A549 (cell line): Measurements from ENCODE around the gene ZNF618. TPM values are rescaled to one million over a fixed set of nuclear protein-coding genes. Genes with fewer than 3 reads are reported as not detected.

Experiments used
- ATAC-seq, 2 experiments: fragments of 200-7000 bp in 1 of 2; fragments of >200 bp in 1 of 2; cut with Nextera tagmentation in 1 of 2; cut with Tn5 transposase in 1 of 2; 3 replicates each; pipeline versions ENCODE4 v1.8.0 to v1.9.1; 2018 to 2020; ENCODE audit warnings: mild to moderate bottlenecking in 1 of 2, moderate library complexity in 1 of 2
- CTCF ChIA-PET: fragments of 300-600 bp; sonication (Branson Sonifier 250); formaldehyde crosslinking; extraction: SDS; loops from one replicate; lab custom pipeline; 2021; ENCODE audit warnings: antibody characterized with exemption, inconsistent platforms; lab: Yijun Ruan, JAX
- POLR2A ChIA-PET: fragments of 350-600 bp; formaldehyde crosslinking; extraction: SDS; loops from one replicate; lab custom pipeline; 2021; ENCODE audit warnings: antibody characterized with exemption, inconsistent platforms; lab: Yijun Ruan, JAX
- DNase-seq, 2 experiments: peaks; one replicate each; pipeline versions ENCODE4 v3.0.0 to v3.0.0-alpha.2; 2011 to 2016; ENCODE audit warnings: low read depth in 1 of 2, low spot score in 1 of 2
- FAIRE-seq: peaks from 2 replicates; lab custom pipeline; 2011; peaks lifted over from hg19 to GRCh38; lab: Jason Lieb, UNC
- H3K27ac ChIP-seq, 2 experiments: fragments of >200 bp; sonication (Bioruptor Twin); formaldehyde crosslinking; 3 replicates each; pipeline ENCODE4 v1.5.1; 2016 to 2017
- H3K4me1 ChIP-seq: fragments of >200 bp; sonication (Bioruptor Twin); formaldehyde crosslinking; 3 replicates; pipeline ENCODE4 v1.6.1; 2016
- H3K4me2 ChIP-seq: fragments of >200 bp; sonication (Bioruptor Twin); formaldehyde crosslinking; 3 replicates; pipeline ENCODE4 v1.6.1; 2016
- H3K4me3 ChIP-seq: fragments of >200 bp; sonication (Bioruptor Twin); formaldehyde crosslinking; 3 replicates; pipeline ENCODE4 v1.5.1; 2016
- H3K9me3 ChIP-seq: fragments of >200 bp; sonication (Bioruptor Twin); formaldehyde crosslinking; 3 replicates; pipeline ENCODE4 v1.6.1; 2016
- CHD2 ChIP-seq: fragments of 150-350 bp; IDR thresholded peaks from 2 replicates; pipeline ENCODE4 v1.6.1; 2014; ENCODE audit warnings: low read length; ENCODE audit not compliant: partially characterized antibody
- EHF ChIP-seq: fragments of 250-450 bp; sonication (Bioruptor Pico); IDR thresholded peaks from 2 replicates; pipeline ENCODE4 v1.5.0; 2020; ENCODE audit warnings: mild to moderate bottlenecking
- FOSB ChIP-seq: fragments of 250-450 bp; sonication (Bioruptor Pico); IDR thresholded peaks from 2 replicates; pipeline ENCODE4 v1.5.0; 2020; ENCODE audit warnings: mild to moderate bottlenecking, moderate library complexity
- FOXS1 ChIP-seq: fragments of 250-450 bp; sonication (Bioruptor Pico); IDR thresholded peaks from 2 replicates; pipeline ENCODE4 v1.5.0; 2020; ENCODE audit warnings: mild to moderate bottlenecking, moderate library complexity
- JUN ChIP-seq, 2 experiments: fragments of >200 bp; sonication (Bioruptor Twin); formaldehyde crosslinking; IDR thresholded peaks; 2 replicates in 1 of 2; 3 replicates in 1 of 2; pipeline ENCODE4 v1.6.1; 2016 to 2017
- MAFK ChIP-seq: fragments of 450-650 bp; IDR thresholded peaks from 2 replicates; pipeline ENCODE4 v1.6.1; 2014; ENCODE audit not compliant: partially characterized antibody
- MAZ ChIP-seq: fragments of 150-350 bp; IDR thresholded peaks from 2 replicates; pipeline ENCODE4 v1.6.1; 2014; ENCODE audit warnings: antibody characterized with exemption, low read depth, low read length, borderline replicate concordance
- MYC ChIP-seq: IDR thresholded peaks from 2 replicates; pipeline ENCODE4 v1.6.1; 2012; ENCODE audit warnings: mild to moderate bottlenecking, inconsistent platforms, low read length, improper control_type of control experiment, borderline replicate concordance
- NFE2L2 ChIP-seq: fragments of 150-350 bp; conservative IDR thresholded peaks from 2 replicates; pipeline ENCODE4 v1.6.1; 2014; ENCODE audit warnings: low read length
- NR3C1 ChIP-seq: fragments of >200 bp; sonication (Bioruptor Twin); formaldehyde crosslinking; IDR thresholded peaks from 3 replicates; pipeline ENCODE4 v1.6.1; 2017
- RARB ChIP-seq: fragments of 250-450 bp; sonication (Bioruptor Pico); IDR thresholded peaks from 2 replicates; pipeline ENCODE4 v1.8.0; 2021; ENCODE audit warnings: mild to moderate bottlenecking, moderate library complexity
- RCOR1 ChIP-seq: fragments of 150-350 bp; IDR thresholded peaks from 2 replicates; pipeline ENCODE4 v1.6.1; 2014; ENCODE audit warnings: antibody characterized with exemption, low read length, low read depth
- RFX5 ChIP-seq: fragments of 450-650 bp; IDR thresholded peaks from 2 replicates; pipeline ENCODE4 v1.7.1; 2014; ENCODE audit warnings: antibody characterized with exemption, mild to moderate bottlenecking, moderate library complexity
- SREBF2 ChIP-seq: fragments of 450-650 bp; IDR thresholded peaks from 2 replicates; pipeline ENCODE4 v1.6.1; 2014; ENCODE audit warnings: mild to moderate bottlenecking, moderate library complexity
- ZFP36 ChIP-seq: fragments of 450-650 bp; IDR thresholded peaks from 2 replicates; pipeline ENCODE4 v1.6.1; 2014; ENCODE audit warnings: borderline replicate concordance; ENCODE audit not compliant: partially characterized antibody
- ZNF302 ChIP-seq: fragments of 250-450 bp; sonication (Bioruptor Pico); IDR thresholded peaks from 2 replicates; pipeline ENCODE4 v1.9.0; 2021; ENCODE audit warnings: inconsistent platforms, mild to moderate bottlenecking, moderate library complexity
- ZSCAN20 ChIP-seq: fragments of 250-450 bp; sonication (Bioruptor Pico); IDR thresholded peaks from 2 replicates; pipeline ENCODE4 v1.8.0; 2022; ENCODE audit warnings: mild to moderate bottlenecking, moderate library complexity
- WGBS: methylation state at CpG from one replicate; pipeline ENCODE4 v1.1.6; 2017; ENCODE audit errors: missing lambda C conversion rate; 5-methylcytosine and 5-hydroxymethylcytosine counted together
- polyA plus RNA-seq, 4 experiments: library from polyadenylated mRNA; depleted of rRNA in 3 of 4; stranded (reverse); fragments of >200 nt; fragmentation: RNase III in 1 of 4; extraction: RNeasy Plus Mini Kit Qiagen cat#74134 plus additional on column Dnase treatment in 1 of 4; gene quantifications; 2 replicates in 3 of 4; 3 replicates in 1 of 4; pipeline ENCODE4 v1.2.3, GENCODE V29; 2011 to 2017
- TF ChIP-seq, protein P1 (sequence below): fragments of 150-350 bp; IDR thresholded peaks from 2 replicates; pipeline ENCODE4 v1.6.1; 2014; ENCODE audit warnings: low read depth, mild to moderate bottlenecking, low read length
- TF ChIP-seq, protein P2 (sequence below): fragments of 250-450 bp; sonication (Bioruptor Pico); IDR thresholded peaks from 2 replicates; pipeline ENCODE4 v1.5.0; 2021; ENCODE audit warnings: mild to moderate bottlenecking, moderate library complexity, borderline replicate concordance

The ZNF618 gene
- polyA plus RNA-seq, 2 of the 4 experiments (the other 2 are of a cell fraction) = 9.0 to 10.0 TPM

DNA sequence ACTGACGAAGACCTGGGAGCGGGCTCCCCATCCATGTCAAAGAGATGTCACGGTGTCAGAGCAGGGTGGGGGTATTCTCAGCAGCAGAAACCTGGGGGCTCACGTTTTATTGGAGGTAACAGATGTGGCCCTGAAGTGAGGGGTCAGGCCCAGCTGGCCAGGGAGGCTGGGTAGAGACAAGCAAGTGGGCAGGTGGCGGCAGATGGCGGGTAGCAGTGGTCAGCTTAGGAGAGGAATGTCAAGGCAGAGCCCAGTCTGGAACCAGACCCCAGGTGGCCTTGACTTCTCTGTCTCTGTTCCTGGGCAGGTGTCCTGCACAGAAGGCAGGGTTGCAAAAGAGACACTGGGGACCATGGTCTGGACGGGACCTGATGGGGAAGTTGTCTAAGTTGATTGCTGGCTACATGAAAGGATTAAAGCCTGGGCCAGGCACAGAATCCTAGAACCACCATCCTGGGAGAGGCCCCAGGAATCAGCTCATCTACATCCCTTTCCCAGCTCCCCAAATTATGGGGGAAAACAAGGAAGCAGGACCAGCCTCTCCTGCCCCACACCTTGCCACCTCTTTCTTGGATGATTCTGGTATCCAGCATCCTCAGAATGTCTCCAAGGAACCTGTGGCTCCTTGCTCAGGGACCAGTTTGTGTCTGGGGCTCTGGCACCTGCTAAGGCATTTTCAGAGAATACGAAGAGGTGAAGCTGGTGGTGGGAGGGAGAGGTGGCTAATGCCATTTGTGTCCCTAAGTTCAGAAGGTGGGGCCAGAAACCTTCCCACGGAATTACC, 129.5 kb downstream of the ZNF618 start:
- DNase-seq (no peak), ATAC-seq (no peak), FAIRE-seq (no peak)
- no peak overlapping the region for H3K4me2 ChIP-seq
- ChIA-PET POLR2A (no interaction called here), CTCF (interaction anchor here (1.6 kb wide), 1 partner anchor 77 kb away, joined by 4 read pairs; no protein-coding TSS in a partner anchor)
- no peak overlapping the region for H3K27ac ChIP-seq
- no peak overlapping the region for H3K4me3 ChIP-seq
- TF ChIP-seq, protein P1, sequence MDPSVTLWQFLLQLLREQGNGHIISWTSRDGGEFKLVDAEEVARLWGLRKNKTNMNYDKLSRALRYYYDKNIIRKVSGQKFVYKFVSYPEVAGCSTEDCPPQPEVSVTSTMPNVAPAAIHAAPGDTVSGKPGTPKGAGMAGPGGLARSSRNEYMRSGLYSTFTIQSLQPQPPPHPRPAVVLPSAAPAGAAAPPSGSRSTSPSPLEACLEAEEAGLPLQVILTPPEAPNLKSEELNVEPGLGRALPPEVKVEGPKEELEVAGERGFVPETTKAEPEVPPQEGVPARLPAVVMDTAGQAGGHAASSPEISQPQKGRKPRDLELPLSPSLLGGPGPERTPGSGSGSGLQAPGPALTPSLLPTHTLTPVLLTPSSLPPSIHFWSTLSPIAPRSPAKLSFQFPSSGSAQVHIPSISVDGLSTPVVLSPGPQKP = no peak
- TF ChIP-seq NFE2L2 = no peak
- TF ChIP-seq, protein P2, sequence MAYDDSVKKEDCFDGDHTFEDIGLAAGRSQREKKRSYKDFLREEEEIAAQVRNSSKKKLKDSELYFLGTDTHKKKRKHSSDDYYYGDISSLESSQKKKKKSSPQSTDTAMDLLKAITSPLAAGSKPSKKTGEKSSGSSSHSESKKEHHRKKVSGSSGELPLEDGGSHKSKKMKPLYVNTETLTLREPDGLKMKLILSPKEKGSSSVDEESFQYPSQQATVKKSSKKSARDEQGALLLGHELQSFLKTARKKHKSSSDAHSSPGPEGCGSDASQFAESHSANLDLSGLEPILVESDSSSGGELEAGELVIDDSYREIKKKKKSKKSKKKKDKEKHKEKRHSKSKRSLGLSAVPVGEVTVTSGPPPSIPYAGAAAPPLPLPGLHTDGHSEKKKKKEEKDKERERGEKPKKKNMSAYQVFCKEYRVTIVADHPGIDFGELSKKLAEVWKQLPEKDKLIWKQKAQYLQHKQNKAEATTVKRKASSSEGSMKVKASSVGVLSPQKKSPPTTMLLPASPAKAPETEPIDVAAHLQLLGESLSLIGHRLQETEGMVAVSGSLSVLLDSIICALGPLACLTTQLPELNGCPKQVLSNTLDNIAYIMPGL (CRISPR knock-in tag) = no peak
- TF ChIP-seq RCOR1 = no peak
- TF ChIP-seq SREBF2 = no peak
- TF ChIP-seq MAZ = no peak
- H3K9me3 ChIP-seq = no peaks in the 10 kb centered on the region
- 89% methylated on average over 9 of the region's 9 CpGs for WGBS
- H3K4me1 ChIP-seq = no peaks in the 10 kb centered on the region

DNA sequence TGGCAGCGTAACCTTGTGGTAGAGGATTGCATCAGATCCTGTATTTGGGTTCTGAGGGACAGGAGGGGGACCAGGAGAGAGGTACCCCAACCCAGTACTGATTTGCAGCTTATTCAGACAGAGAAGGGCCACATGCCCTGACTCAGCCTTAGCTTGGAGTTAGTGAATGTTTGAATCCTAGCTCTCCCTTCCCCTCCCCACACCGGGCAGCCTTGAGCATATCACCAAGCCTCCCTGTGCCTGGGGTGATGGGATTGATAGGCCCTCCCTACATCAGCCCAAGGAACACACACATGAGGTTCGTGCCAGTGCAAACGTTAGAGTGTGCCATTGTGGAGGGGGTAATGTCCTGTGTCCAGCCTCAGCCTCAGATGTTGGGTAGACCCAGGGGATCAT, 130.0 kb downstream of the ZNF618 start:
- H3K4me3 ChIP-seq = no peak overlapping the region
- no peak overlapping the region for H3K4me2 ChIP-seq
- TF ChIP-seq MYC (no peak), RARB (CRISPR knock-in tag) (no peak), CHD2 (no peak), JUN (IDR thresholded peaks at IDR 0.05) (no peak), ZFP36 (no peak), NR3C1 (no peak), NFE2L2 (no peak), EHF (CRISPR knock-in tag) (no peak), MAFK (no peak), RFX5 (no peak), FOSB (CRISPR knock-in tag) (no peak), ZSCAN20 (no peak), ZNF302 (CRISPR knock-in tag) (no peak), SREBF2 (no peak), FOXS1 (no peak)
- TF ChIP-seq, protein P2 (CRISPR knock-in tag) = no peak
- TF ChIP-seq, all 56 proteins: peak for 0
- CTCF ChIA-PET = no interaction called here
- WGBS = 94% methylated on average over 4 of the region's 4 CpGs
- Histone ChIP-seq H3K4me1 (no peaks in the 10 kb centered on the region), H3K27ac (no peak overlapping the region), H3K9me3 (no peaks in the 10 kb centered on the region)
- POLR2A ChIA-PET = no interaction called here
- FAIRE-seq = no peak
- no peak for DNase-seq
- no peak for ATAC-seq
